ENCODE data around the gene SEC31B.
A peak's percentile ranks its signal among the peaks of the same experiment; 100 is the strongest.

SEC31B gene

GRCh38 chr10:100519311-100520051 lies at the start of gene SEC31B:
SEC31B (minus strand) TSS chr10:100519861; CDS start chr10:100516952, 2,909 bp downstream.
- DNase-seq (ENCODE audit: low read depth in 2 of 2): no peak

GRCh38 chr10:100568912-100569311 lies 49.3 kb upstream of the SEC31B start:
- no peak for DNase-seq (ENCODE audit: low read depth in 2 of 2)

- DNase-seq (ENCODE audit: low read depth in 2 of 2): no peak
These were observed 48.2 kb upstream of the SEC31B start for GRCh38 chr10:100567826-100568225.

- DNase-seq (ENCODE audit: low read depth in 2 of 2): no peak
These were observed 47.6 kb upstream of the SEC31B start for GRCh38 chr10:100567249-100567648.

GRCh38 chr10:100566561-100566960 lies 46.9 kb upstream of the SEC31B start:
- no peak for DNase-seq (ENCODE audit: low read depth in 2 of 2)

GRCh38 chr10:100565206-100565985 lies 45.7 kb upstream of the SEC31B start:
- DNase-seq (ENCODE audit: low read depth in 2 of 2): no peak

GRCh38 chr10:100562008-100562672 lies 42.5 kb upstream of the SEC31B start:
- peak; percentile 63 to 71 for DNase-seq (ENCODE audit: low read depth in 2 of 2)

GRCh38 chr10:100561005-100561404 lies 41.3 kb upstream of the SEC31B start:
- DNase-seq (ENCODE audit: low read depth in 2 of 2): no peak

GRCh38 chr10:100560248-100560647 lies 40.6 kb upstream of the SEC31B start:
- DNase-seq (ENCODE audit: low read depth in 2 of 2): no peak

GRCh38 chr10:100554902-100555301 lies 35.2 kb upstream of the SEC31B start:
- no peak for DNase-seq (ENCODE audit: low read depth in 2 of 2)

GRCh38 chr10:100553929-100554328 lies 34.3 kb upstream of the SEC31B start:
- no peak for DNase-seq (ENCODE audit: low read depth in 2 of 2)

GRCh38 chr10:100551738-100552137 lies 32.1 kb upstream of the SEC31B start:
- DNase-seq (ENCODE audit: low read depth in 2 of 2): no peak

GRCh38 chr10:100551196-100551595 lies 31.5 kb upstream of the SEC31B start:
- no peak for DNase-seq (ENCODE audit: low read depth in 2 of 2)

GRCh38 chr10:100544950-100545349 lies 25.3 kb upstream of the SEC31B start:
- no peak for DNase-seq (ENCODE audit: low read depth in 2 of 2)

GRCh38 chr10:100537475-100537874 lies 17.8 kb upstream of the SEC31B start:
- DNase-seq (ENCODE audit: low read depth in 2 of 2): no peak

- DNase-seq (ENCODE audit: low read depth in 2 of 2): peak; percentile 76 to 77
These were observed 16.2 kb upstream of the SEC31B start, which contains the start of gene HIF1AN for GRCh38 chr10:100535715-100536353. HIF1AN (plus strand) TSS chr10:100535943; CDS start chr10:100535959, 16 bp downstream.

GRCh38 chr10:100535338-100535714 lies 15.7 kb upstream of the SEC31B start:
- DNase-seq (ENCODE audit: low read depth in 2 of 2): no peak

- DNase-seq (ENCODE audit: low read depth in 2 of 2): no peak
These were observed 15.1 kb upstream of the SEC31B start for GRCh38 chr10:100534726-100535125.

- DNase-seq (ENCODE audit: low read depth in 2 of 2): no peak
These were observed 12.1 kb upstream of the SEC31B start for GRCh38 chr10:100531761-100532160.

GRCh38 chr10:100529475-100530298 lies 10.0 kb upstream of the SEC31B start, which contains the start of gene NDUFB8:
NDUFB8 (minus strand) TSS chr10:100529871; CDS start chr10:100529851, 20 bp downstream.
- peak; percentile 83 to 86 for DNase-seq (ENCODE audit: low read depth in 2 of 2)

GRCh38 chr10:100528921-100529474 lies 9.3 kb upstream of the SEC31B start:
- DNase-seq (ENCODE audit: low read depth in 2 of 2): no peak

Data from stimulated activated CD8-positive, alpha-beta memory T cell treated with anti-CD3 and anti-CD28 coated beads, Interleukin-2, amount 100 ng/mL, for 48 hours (primary cell).